HG02852 (cell line): ENCODE measurements around the gene TASP1.

ENCODE experiments used
- ATAC-seq: cut with Tn5 transposase; IDR thresholded peaks from one replicate; pipeline ENCODE4 v1.9.1; 2021; ENCODE audit warnings: mild to moderate bottlenecking, moderate library complexity; ENCODE audit not compliant: unreplicated experiment

TASP1 gene

GRCh38 chr20:13580707-13581106 lies 58.0 kb downstream of the TASP1 start:
- no peak for ATAC-seq

GRCh38 chr20:13574071-13574470 lies 64.7 kb downstream of the TASP1 start:
- no peak for ATAC-seq

- no peak for ATAC-seq
Measured at GRCh38 chr20:13571662-13572061, 67.1 kb downstream of the TASP1 start.

GRCh38 chr20:13567663-13568062 lies 71.1 kb downstream of the TASP1 start:
- no peak for ATAC-seq

- no peak for ATAC-seq
Measured at GRCh38 chr20:13563854-13564253, 74.9 kb downstream of the TASP1 start.

- ATAC-seq: no peak
Measured at GRCh38 chr20:13554706-13555105, 84.0 kb downstream of the TASP1 start.

GRCh38 chr20:13554076-13554475 lies 84.7 kb downstream of the TASP1 start:
- ATAC-seq: no peak

- no peak for ATAC-seq
Measured at GRCh38 chr20:13552061-13552460, 86.7 kb downstream of the TASP1 start.

GRCh38 chr20:13549451-13549850 lies 89.3 kb downstream of the TASP1 start:
- no peak for ATAC-seq

- peak; percentile 86 for ATAC-seq
Measured at GRCh38 chr20:13546497-13547131, 92.1 kb downstream of the TASP1 start.

- no peak for ATAC-seq
Measured at GRCh38 chr20:13545790-13546189, 92.9 kb downstream of the TASP1 start.

GRCh38 chr20:13543783-13544182 lies 94.9 kb downstream of the TASP1 start:
- no peak for ATAC-seq

- no peak for ATAC-seq
Measured at GRCh38 chr20:13535627-13536026, 103.1 kb downstream of the TASP1 start.

- no peak for ATAC-seq
Measured at GRCh38 chr20:13533946-13534345, 104.8 kb downstream of the TASP1 start.

GRCh38 chr20:13530146-13530545 lies 108.6 kb downstream of the TASP1 start:
- no peak for ATAC-seq

GRCh38 chr20:13526551-13526950 lies 112.2 kb downstream of the TASP1 start:
- no peak for ATAC-seq

GRCh38 chr20:13525225-13525940 lies 113.3 kb downstream of the TASP1 start:
- no peak for ATAC-seq

- ATAC-seq: no peak
Measured at GRCh38 chr20:13524339-13524738, 114.4 kb downstream of the TASP1 start.

- ATAC-seq: no peak
Measured at GRCh38 chr20:13517831-13518230, 120.9 kb downstream of the TASP1 start.

- no peak for ATAC-seq
Measured at GRCh38 chr20:13515796-13516558, 122.8 kb downstream of the TASP1 start.

- no peak for ATAC-seq
Measured at GRCh38 chr20:13515291-13515690, 123.4 kb downstream of the TASP1 start.
